ENCODE results near the gene RALGPS1. TPM values are rescaled to one million over a fixed set of nuclear protein-coding genes. Genes with fewer than 3 reads are reported as not detected.
A peak's percentile ranks its signal among the peaks of the same experiment; 100 is the strongest.

The RALGPS1 gene
- total and polyA plus RNA-seq, 5 donors from 2014 or later, result 1.8 to 10.3 (median 3.3) TPM

GRCh38 chr9:127185181-127185580 is 270.6 kb downstream of the RALGPS1 start:
- no peaks in the 10 kb centered on the region for H3K9me3 ChIP-seq (ENCODE audit: control insufficient read depth in 2 of 2, low read length in 2 of 2)
- no peaks in the 10 kb centered on the region for H3K36me3 ChIP-seq (ENCODE audit: control insufficient read depth, insufficient read depth, low read length)
- no peaks in the 10 kb centered on the region for H3K27me3 Mint-ChIP-seq
- H3K27me3 ChIP-seq (ENCODE audit: control insufficient read depth, insufficient read depth, low read length), result no peaks in the 10 kb centered on the region
- peaks cover 20% of the 10 kb centered on the region for H3K36me3 Mint-ChIP-seq
- DNase-seq (no peak), ATAC-seq (ENCODE audit: low read depth in 2 of 2) (no peak)
- H3K27ac ChIP-seq (ENCODE audit: insufficient read depth, low read length, poor library complexity, severe bottlenecking), result no peak overlapping the region
- H3K4me1 ChIP-seq (ENCODE audit: control insufficient read depth, insufficient read depth, low read length, poor library complexity, severe bottlenecking), result no peaks in the 10 kb centered on the region
- no peak overlapping the region for H3K4me3 ChIP-seq (ENCODE audit: low read depth, low read length)
- no peak overlapping the region for H3K4me3 Mint-ChIP-seq
- no peaks in the 10 kb centered on the region for H3K9me3 Mint-ChIP-seq
- peak overlapping the region in 1 of 3 donors; percentile 22 for H3K27ac Mint-ChIP-seq
- H3K4me1 Mint-ChIP-seq, result peaks cover 0 to 2% (median 0%) of the 10 kb centered on the region in 4 donors

- Mint-ChIP-seq H3K27ac (peak overlapping the region in 1 of 3 donors; percentile 23), H3K4me1 (peaks cover 0 to 2% (median 0%) of the 10 kb centered on the region in 4 donors), H3K4me3 (no peak overlapping the region), H3K9me3 (no peaks in the 10 kb centered on the region), H3K27me3 (no peaks in the 10 kb centered on the region), H3K36me3 (peaks cover 20% of the 10 kb centered on the region)
- DNase-seq (no peak), ATAC-seq (ENCODE audit: low read depth in 2 of 2) (no peak)
- no peaks in the 10 kb centered on the region for H3K27me3 ChIP-seq (ENCODE audit: control insufficient read depth, insufficient read depth, low read length)
- no peak overlapping the region for H3K27ac ChIP-seq (ENCODE audit: insufficient read depth, low read length, poor library complexity, severe bottlenecking)
- no peak overlapping the region for H3K4me3 ChIP-seq (ENCODE audit: low read depth, low read length)
- no peaks in the 10 kb centered on the region for H3K4me1 ChIP-seq (ENCODE audit: control insufficient read depth, insufficient read depth, low read length, poor library complexity, severe bottlenecking)
- no peaks in the 10 kb centered on the region for H3K9me3 ChIP-seq (ENCODE audit: control insufficient read depth in 2 of 2, low read length in 2 of 2)
- H3K36me3 ChIP-seq (ENCODE audit: control insufficient read depth, insufficient read depth, low read length), result no peaks in the 10 kb centered on the region
Observed at GRCh38 chr9:127185931-127186781, 271.6 kb downstream of the RALGPS1 start.

- no peak for DNase-seq
- H3K36me3 ChIP-seq (ENCODE audit: control insufficient read depth, insufficient read depth, low read length), result no peaks in the 10 kb centered on the region
- Mint-ChIP-seq H3K9me3 (no peaks in the 10 kb centered on the region), H3K27me3 (no peaks in the 10 kb centered on the region), H3K27ac (peak overlapping the region in 2 of 3 donors; percentile 23 to 76), H3K36me3 (peaks cover 20% of the 10 kb centered on the region), H3K4me1 (no peaks in the 10 kb centered on the region), H3K4me3 (no peak overlapping the region)
- H3K27me3 ChIP-seq (ENCODE audit: control insufficient read depth, insufficient read depth, low read length), result no peaks in the 10 kb centered on the region
- no peaks in the 10 kb centered on the region for H3K9me3 ChIP-seq (ENCODE audit: control insufficient read depth in 2 of 2, low read length in 2 of 2)
- H3K27ac ChIP-seq (ENCODE audit: insufficient read depth, low read length, poor library complexity, severe bottlenecking), result no peak overlapping the region
- no peaks in the 10 kb centered on the region for H3K4me1 ChIP-seq (ENCODE audit: control insufficient read depth, insufficient read depth, low read length, poor library complexity, severe bottlenecking)
- H3K4me3 ChIP-seq (ENCODE audit: low read depth, low read length), result no peak overlapping the region
- no peak for ATAC-seq (ENCODE audit: low read depth in 2 of 2)
Observed at GRCh38 chr9:127186806-127187205, 272.2 kb downstream of the RALGPS1 start.

GRCh38 chr9:127187231-127187956 is 272.8 kb downstream of the RALGPS1 start:
- Mint-ChIP-seq H3K36me3 (peaks cover 20% of the 10 kb centered on the region), H3K9me3 (no peaks in the 10 kb centered on the region), H3K27me3 (no peaks in the 10 kb centered on the region), H3K27ac (peak overlapping the region in 1 of 3 donors; percentile 23), H3K4me1 (no peaks in the 10 kb centered on the region), H3K4me3 (no peak overlapping the region)
- Histone ChIP-seq H3K27me3 (ENCODE audit: control insufficient read depth, insufficient read depth, low read length) (no peaks in the 10 kb centered on the region), H3K9me3 (ENCODE audit: control insufficient read depth in 2 of 2, low read length in 2 of 2) (no peaks in the 10 kb centered on the region), H3K27ac (ENCODE audit: insufficient read depth, low read length, poor library complexity, severe bottlenecking) (no peak overlapping the region), H3K4me3 (ENCODE audit: low read depth, low read length) (no peak overlapping the region), H3K4me1 (ENCODE audit: control insufficient read depth, insufficient read depth, low read length, poor library complexity, severe bottlenecking) (no peaks in the 10 kb centered on the region), H3K36me3 (ENCODE audit: control insufficient read depth, insufficient read depth, low read length) (no peaks in the 10 kb centered on the region)
- DNase-seq, result no peak
- no peak for ATAC-seq (ENCODE audit: low read depth in 2 of 2)

- Histone ChIP-seq H3K27ac (ENCODE audit: insufficient read depth, low read length, poor library complexity, severe bottlenecking) (no peak overlapping the region), H3K9me3 (ENCODE audit: control insufficient read depth in 2 of 2, low read length in 2 of 2) (no peaks in the 10 kb centered on the region), H3K4me1 (ENCODE audit: control insufficient read depth, insufficient read depth, low read length, poor library complexity, severe bottlenecking) (no peaks in the 10 kb centered on the region), H3K27me3 (ENCODE audit: control insufficient read depth, insufficient read depth, low read length) (no peaks in the 10 kb centered on the region), H3K4me3 (ENCODE audit: low read depth, low read length) (no peak overlapping the region), H3K36me3 (ENCODE audit: control insufficient read depth, insufficient read depth, low read length) (no peaks in the 10 kb centered on the region)
- DNase-seq, result no peak
- H3K4me3 Mint-ChIP-seq, result no peak overlapping the region
- no peaks in the 10 kb centered on the region for H3K9me3 Mint-ChIP-seq
- no peaks in the 10 kb centered on the region for H3K4me1 Mint-ChIP-seq
- no peak for ATAC-seq (ENCODE audit: low read depth in 2 of 2)
- H3K36me3 Mint-ChIP-seq, result peaks cover 18% of the 10 kb centered on the region
- no peak overlapping the region for H3K27ac Mint-ChIP-seq
- H3K27me3 Mint-ChIP-seq, result no peaks in the 10 kb centered on the region
Observed at GRCh38 chr9:127188396-127188795, 273.8 kb downstream of the RALGPS1 start.

GRCh38 chr9:127189628-127190027 is 275.0 kb downstream of the RALGPS1 start:
- Mint-ChIP-seq H3K4me1 (no peaks in the 10 kb centered on the region), H3K36me3 (peaks cover 10% of the 10 kb centered on the region), H3K4me3 (no peak overlapping the region), H3K27ac (no peak overlapping the region), H3K9me3 (no peaks in the 10 kb centered on the region), H3K27me3 (no peaks in the 10 kb centered on the region)
- Histone ChIP-seq H3K9me3 (ENCODE audit: control insufficient read depth in 2 of 2, low read length in 2 of 2) (no peaks in the 10 kb centered on the region), H3K27ac (ENCODE audit: insufficient read depth, low read length, poor library complexity, severe bottlenecking) (no peak overlapping the region), H3K36me3 (ENCODE audit: control insufficient read depth, insufficient read depth, low read length) (no peaks in the 10 kb centered on the region), H3K27me3 (ENCODE audit: control insufficient read depth, insufficient read depth, low read length) (no peaks in the 10 kb centered on the region), H3K4me3 (ENCODE audit: low read depth, low read length) (no peak overlapping the region), H3K4me1 (ENCODE audit: control insufficient read depth, insufficient read depth, low read length, poor library complexity, severe bottlenecking) (no peaks in the 10 kb centered on the region)
- no peak for ATAC-seq (ENCODE audit: low read depth in 2 of 2)
- no peak for DNase-seq

- Mint-ChIP-seq H3K9me3 (no peaks in the 10 kb centered on the region), H3K27me3 (no peaks in the 10 kb centered on the region), H3K27ac (no peak overlapping the region), H3K36me3 (no peaks in the 10 kb centered on the region), H3K4me3 (no peak overlapping the region), H3K4me1 (no peaks in the 10 kb centered on the region)
- Histone ChIP-seq H3K4me3 (ENCODE audit: low read depth, low read length) (no peak overlapping the region), H3K27me3 (ENCODE audit: control insufficient read depth, insufficient read depth, low read length) (no peaks in the 10 kb centered on the region), H3K36me3 (ENCODE audit: control insufficient read depth, insufficient read depth, low read length) (no peaks in the 10 kb centered on the region), H3K9me3 (ENCODE audit: control insufficient read depth in 2 of 2, low read length in 2 of 2) (no peaks in the 10 kb centered on the region), H3K4me1 (ENCODE audit: control insufficient read depth, insufficient read depth, low read length, poor library complexity, severe bottlenecking) (no peaks in the 10 kb centered on the region), H3K27ac (ENCODE audit: insufficient read depth, low read length, poor library complexity, severe bottlenecking) (no peak overlapping the region)
- ATAC-seq (ENCODE audit: low read depth in 2 of 2) (no peak), DNase-seq (no peak)
Observed at GRCh38 chr9:127192744-127193143, 278.2 kb downstream of the RALGPS1 start.

Data from CD4-positive, CD25-positive, alpha-beta regulatory T cell (primary cell).